SK-N-SH treated with all-trans-retinoic acid at 6 μM for 48 hours (cell line): Measurements from ENCODE around the gene NCAM1.

Experiments
- ARNTL ChIP-seq: fragments of 450-650 bp; formaldehyde crosslinking; IDR thresholded peaks from 2 replicates; pipeline ENCODE4 v1.5.0; 2020; ENCODE audit warnings: low read depth, mild to moderate bottlenecking, moderate library complexity, borderline replicate concordance
- BACH2 ChIP-seq: fragments of 250-450 bp; sonication (Bioruptor Pico); IDR thresholded peaks from 2 replicates; pipeline ENCODE4 v1.9.0; 2021; ENCODE audit warnings: mild to moderate bottlenecking, borderline replicate concordance
- ZNF8 ChIP-seq: fragments of 450-650 bp; formaldehyde crosslinking; IDR thresholded peaks from 2 replicates; pipeline ENCODE4 v1.5.0; 2020; ENCODE audit warnings: mild to moderate bottlenecking, moderate library complexity

DNA sequence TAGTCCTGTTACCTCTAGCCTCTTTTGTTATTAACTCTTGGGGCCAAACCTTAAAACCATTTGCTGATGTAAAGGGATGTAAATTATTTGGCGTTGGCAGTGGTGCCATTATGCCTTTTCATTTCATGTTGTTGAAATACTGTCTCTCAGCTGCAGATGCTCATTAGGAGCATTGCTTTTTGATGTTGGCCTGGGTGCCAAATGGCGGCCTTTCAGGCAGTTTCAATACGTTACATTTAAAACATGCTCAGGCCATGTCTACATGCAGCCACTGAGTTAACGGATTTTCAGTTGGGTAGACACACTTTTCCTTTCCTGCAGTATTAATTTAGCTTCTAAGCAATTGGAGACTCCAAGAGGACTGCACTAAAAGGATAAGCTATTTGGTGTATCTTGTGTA is 5.3 kb downstream of the NCAM1 start:
- TF ChIP-seq ZNF8 (CRISPR knock-in tag) (no peak), BACH2 (CRISPR knock-in tag) (no peak), ARNTL (no peak)
